ENCODE data around the gene MRPS34.
"Not testable (repeated sequence)": the region's sequence is repeated elsewhere in the genome, so short reads cannot be mapped to it uniquely, and the experiment has no call there.

MRPS34 gene

DNA sequence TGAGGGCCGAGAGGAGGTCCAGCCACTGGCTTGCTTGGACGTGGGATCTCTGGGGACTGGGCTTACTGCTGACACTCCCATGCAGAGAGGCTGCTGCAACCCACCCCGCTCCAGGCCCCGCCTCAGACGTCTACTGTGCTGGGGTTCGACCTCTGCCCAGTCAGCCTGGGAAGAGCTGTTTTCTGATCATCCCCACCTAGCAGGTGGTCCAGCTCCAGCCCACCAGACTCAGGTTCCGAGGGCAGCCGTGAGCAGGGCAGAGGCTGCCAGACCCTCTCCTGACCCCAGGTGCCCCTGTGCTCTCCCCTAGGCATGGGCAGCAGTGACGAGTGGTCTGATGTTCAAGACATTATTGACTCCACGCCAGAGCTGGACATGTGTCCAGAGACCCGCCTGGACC, 25.0 kb downstream of the MRPS34 start:
- DNase-seq, result no peak

DNA sequence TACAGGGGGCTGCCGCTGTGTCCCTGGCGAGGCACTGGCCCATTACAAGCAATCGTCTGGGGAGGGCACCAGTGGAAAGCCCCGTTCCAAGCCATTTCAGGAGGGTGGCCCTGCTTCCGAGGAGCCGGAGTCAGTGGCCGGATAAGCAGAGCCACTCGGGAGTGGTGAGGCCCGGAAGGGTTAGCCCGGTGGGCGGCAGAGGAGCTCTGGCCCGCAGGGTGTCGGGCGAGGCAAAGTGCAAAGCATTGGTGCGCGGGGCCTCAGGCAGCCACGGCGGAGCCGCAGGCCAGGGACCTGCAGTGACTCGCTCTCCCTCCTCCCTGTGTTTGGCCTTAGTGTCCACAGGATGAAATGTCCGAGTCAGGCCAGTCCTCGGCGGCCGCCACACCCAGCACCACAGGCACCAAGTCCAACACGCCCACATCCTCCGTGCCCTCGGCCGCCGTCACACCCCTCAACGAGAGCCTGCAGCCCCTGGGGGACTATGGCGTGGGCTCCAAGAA, 26.2 kb downstream of the MRPS34 start:
- no peak for DNase-seq

DNA sequence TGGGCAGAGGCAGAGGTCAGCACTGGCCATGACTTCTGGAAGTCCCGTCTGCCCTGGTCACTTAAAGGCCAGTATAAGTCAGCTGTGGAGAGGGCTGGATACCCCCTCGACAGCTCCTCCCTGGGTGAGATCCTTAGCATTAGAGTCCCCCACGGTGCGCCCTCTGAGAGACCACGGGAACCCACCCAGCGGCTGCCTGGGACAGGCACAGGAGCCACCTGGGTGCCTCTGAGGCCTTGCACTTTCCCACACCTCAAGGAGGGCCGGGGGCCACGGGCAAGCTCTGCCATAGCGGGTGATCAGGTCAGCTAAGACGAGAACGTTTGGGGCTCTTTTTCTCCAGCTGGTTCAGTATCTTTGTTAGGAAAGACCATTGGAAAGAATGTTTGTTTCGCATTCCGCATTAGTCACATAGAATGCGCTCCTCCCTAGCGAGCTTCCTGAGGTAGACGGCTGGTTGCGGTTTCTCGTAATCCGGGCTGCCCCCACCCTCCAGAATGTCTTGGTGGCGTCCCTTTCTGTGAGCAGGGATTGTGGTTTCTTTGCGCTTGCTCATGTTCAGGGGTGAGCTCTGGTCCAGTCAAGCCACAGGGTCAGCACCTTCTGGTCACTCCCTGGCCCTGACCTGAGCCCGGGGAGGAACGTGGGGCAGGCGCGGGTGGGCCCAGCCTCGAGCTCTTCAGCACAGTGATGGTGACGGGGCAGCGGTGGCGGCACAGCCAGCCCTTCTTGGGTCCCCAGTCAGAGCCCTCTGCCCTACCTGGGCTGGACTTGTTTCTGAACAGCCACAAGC, 26.8 kb downstream of the MRPS34 start:
- DNase-seq, result no peak

DNA sequence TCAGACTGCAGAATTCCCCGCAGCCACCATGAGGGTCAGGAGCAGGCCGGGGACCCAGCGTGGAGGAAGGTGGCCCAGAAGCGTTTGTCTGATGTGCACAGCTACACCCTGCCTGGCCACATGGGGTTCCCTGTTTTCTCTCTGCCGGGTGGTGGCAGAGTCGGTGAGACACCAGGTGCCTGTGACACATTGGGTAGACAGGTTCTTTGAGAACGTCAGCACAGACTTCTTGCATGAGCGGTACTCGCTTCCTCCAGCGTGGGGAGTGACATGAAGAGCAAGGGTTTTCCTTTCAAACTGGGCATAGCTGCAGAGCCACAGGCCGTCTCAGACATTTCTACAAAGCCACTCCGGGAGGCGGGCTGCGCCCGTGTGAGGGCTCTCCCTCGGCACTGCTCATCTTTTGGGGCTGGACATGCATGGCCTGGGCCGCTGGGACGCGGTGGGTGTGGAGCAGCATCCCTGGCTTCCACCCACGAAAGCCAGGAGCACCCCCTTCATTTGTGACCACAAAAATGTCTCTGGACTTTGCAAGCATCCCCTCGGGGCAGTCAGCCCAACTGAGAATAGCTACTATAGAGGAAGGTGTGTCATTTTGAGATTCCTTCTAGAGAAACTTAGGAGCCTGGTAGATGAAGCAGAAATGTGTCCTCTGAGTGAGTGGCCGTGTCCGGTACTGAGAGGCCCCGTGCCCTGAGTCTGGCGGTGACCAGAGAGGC, 27.6 kb downstream of the MRPS34 start:
- no peak for DNase-seq

DNA sequence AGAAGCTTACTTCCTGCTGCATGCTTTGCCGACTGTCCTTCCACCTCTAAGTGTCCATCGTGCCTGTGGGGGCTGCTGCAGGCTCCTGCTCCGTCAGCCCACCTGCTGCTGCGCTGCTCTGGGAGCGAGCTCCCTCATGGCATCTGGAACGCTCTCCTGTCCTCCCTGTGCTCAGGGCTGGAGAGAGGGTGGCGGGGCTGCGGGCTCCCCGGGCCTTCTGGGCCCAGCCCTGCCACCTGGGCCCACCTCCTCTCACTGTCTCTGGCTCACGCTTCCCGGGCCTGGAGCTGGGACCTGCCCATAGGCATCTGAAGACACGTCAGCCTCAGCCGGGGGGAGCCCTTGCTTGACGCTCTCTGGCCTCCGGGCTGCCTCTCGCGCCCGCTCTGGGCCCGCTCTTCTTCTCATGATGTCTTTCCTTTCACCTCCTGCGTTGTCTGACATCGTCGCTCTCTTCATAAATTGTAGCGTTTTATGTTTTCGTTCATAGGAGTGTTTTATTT, 28.5 kb downstream of the MRPS34 start:
- DNase-seq, result no peak

DNA sequence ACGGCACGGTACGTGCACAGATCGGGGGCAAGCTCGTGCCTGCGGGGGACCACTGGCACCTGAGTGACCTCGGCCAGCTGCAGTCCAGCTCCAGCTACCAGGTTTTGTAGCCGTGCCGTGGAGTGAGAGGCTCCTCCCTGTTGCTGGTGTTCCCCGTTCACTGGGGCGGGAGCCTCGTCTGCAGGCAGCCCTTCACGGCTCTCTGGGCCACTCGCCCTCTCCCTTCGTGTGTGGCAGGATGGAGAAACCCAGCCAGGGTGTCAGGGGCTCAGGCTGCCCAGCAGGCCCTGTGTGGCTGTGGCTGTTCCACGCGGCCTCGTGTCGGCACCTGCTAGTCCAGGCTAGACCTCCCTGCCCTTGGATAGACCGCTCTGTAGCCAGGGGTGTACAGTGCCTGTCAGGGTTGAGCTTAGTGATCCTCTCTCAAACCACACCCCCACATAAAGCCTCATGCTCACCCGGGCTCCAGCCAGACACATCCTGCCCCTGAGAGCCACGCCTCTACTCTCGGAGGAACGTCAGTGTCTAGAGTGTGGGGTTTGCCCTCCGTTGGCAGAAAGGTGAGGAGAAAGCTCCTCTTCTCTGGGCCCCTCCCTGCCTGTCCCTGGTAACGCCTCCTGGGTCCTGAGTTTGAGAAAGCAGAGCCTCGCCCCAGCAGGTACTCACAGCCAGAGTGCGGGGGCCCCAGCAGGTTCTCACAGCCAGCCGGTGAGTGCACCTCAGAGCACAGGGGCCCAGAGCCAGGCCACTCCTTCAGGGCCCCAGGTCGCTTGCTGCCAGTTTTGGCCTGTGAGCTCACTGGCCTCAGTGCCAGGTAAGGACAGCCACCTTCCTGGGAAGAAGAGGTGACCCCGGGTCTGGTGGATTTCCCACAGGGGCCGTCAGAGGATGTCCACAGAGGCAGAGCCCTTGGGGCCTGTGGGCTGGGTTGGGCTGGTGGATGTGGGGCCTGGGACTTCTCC, 29.3 kb downstream of the MRPS34 start:
- no peak for DNase-seq

DNA sequence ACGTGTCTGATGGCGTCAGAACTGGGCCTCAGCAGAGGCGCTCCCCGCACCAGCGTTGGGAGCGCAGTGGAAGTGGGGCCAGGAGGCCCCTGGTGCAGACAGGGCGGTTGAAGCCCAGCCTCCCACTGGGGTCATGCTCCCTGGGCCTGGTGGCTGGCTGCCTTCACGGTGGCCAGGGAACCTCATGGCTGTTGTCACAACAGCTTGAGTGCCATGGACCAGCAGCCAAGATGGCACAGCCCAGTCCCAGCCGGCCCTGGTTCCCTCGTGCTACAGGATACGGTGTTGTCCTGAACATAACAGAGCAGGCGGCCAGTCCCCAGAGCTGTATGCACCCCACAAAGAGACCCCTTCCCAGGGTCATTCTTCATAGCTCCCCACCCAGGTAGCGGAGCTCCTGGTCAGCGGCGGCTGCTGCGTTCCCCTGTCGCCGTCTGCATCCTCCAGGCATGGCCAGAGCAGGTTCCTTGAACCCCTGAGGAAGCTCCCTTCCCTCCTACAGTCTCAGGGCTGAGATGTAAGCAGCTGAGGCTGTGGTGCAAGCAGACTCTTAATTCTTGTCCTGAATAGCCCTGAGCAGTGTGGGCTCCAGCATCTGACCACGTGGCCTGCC, 31.3 kb downstream of the MRPS34 start:
- no peak for DNase-seq

DNA sequence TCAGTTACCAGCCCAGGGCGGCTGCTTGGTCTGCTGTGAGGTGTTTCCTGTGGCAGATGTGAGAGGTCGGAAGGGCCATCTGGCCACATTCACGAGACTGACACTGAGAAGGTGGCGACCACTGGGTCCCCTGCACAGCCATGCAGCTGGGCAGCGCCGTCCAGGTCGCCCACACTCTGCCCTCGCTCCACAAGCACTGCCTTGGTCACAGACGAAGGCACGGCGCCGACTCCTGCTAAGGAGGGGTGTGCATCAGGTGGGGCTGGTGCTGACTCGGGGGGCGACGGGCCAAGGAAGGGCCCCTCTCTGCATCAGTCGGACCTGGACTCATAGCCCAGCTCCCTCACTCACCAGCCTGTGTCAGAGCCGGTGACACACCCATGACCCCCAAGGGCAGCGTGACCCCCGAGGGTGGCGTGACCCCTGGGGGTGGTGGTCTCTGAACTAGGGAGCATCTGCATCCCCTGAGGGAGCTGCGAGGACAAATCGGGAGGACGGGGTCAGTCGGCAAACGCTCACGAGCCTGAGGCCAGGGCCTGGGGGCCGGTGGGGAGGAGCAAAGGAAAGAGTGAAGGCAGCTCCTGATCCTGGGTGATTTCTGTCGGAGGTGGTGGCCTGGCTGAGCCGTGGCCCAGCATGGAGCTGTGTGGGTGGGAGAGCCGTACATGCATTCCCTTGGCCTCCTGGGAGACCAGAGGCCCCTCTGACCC, 32.0 kb downstream of the MRPS34 start:
- DNase-seq, result no peak

DNA sequence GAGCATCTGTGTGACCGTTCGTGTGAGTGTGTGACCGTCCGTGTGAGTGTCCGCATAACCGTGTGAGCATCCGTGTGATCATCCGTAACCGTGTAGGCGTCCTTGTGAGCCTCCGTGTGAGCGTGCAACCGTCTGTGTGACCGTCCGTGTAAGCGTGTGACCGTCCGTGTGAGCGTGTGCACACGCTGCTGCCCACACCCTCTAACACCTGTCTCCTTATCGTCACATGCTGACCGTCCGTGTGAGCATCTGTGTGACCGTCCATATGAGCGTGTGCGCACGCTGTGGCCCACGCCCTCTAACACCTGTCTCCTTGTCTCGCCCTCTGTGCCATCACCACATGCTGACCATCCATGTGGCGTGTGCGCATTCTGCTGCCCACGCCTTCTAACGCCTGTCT, 32.7 kb downstream of the MRPS34 start:
- no peak for DNase-seq

DNA sequence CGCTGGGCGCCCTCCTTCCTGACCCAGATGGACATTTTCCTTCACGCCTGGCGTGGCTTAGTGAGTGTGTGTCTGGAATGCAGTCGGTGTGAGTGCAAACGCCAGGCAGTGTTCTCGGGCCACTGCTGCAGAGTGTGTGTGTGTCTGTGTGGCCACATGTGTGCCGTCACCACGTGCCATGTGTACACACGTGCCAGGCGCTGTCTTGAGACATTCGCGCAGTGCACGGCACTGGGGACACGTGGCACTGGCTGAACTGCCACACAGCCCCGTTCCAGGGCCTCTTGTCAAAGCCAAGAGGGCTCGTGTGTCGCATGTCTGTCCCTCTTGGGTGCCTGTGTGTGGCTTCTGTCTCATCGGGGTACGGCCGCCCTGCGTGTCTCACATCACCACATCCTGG, 38.1 kb downstream of the MRPS34 start:
- no peak for DNase-seq

DNA sequence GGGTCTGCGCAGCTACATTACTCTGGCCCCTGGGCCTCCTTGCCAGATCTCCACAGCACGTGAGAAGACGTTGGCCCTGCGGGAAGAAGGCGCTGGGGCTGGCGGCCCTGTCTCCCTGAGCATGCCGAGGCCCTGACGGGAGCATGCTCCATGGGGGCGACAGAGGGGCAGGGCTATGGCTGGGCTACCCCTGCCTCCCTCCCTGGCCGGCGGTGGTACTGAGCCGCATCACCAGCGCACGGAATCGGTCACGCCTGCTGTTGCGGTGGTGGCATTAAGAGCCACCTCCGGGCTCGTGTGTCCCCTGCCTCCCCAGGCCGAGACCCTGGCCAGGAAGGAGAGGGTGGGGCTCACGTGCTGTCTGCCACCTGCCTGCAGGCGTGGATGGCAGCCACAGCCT, 38.8 kb downstream of the MRPS34 start:
- DNase-seq, result no peak

DNA sequence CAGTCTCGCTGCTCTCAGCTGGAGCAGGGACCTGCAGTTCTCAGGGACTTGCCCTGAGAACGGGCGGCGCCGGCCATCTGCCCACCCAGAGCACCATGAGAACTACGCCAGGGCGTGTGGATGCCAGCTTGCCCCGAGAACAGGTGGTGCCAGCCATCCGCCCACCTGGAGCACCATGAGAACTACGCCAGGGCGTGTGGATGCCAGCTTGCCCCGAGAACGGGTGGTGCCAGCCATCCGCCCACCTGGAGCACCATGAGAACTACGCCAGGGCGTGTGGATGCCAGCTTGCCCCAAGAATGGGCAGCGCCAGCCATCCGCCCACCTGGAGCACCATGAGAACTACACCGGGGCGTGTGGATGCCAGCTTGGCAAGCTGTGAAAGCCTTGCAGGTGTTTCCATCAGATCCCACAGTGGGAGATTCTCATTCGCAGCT, 40.4 kb downstream of the MRPS34 start:
- DNase-seq, result not testable (repeated sequence)

DNA sequence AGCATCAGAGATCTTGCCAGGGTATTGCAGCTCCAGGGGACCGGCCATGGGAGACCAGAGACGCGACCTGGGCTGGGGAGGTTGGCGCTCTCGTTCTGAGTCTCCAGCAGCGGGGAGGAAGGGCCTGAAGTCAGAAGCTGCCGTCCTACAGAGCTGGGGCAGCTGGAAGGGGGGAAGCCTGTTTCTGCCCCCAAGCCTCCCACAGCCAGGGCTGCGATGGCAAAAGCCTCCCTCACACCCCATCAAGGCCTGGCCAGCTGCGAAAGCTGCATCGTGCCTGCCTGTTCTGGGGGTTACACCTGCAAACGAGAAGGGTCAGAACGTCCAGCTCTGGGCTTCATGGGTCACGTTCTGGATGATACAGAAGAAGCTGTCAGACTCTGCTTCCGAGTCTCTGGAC, 40.9 kb downstream of the MRPS34 start:
- no peak for DNase-seq

DNA sequence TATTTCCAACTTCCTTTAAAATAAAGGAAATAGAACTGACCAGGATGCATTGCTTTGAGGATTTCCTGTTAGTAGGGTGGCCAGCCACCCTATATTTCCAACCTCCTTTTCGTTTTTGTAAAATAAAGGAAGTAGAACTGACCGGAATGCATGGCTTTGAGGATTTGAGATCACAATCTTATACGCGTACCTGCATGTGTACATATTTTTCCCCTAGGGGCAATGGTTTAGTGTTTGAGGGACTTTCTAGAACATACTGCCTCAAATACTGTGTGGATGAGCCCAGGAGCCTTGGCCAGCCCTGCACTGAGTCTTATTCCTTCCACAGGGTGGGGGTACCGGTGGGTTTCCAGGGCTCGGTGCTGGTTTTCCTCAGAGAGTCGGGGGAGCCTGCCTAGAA, 41.3 kb downstream of the MRPS34 start:
- DNase-seq, result no peak

DNA sequence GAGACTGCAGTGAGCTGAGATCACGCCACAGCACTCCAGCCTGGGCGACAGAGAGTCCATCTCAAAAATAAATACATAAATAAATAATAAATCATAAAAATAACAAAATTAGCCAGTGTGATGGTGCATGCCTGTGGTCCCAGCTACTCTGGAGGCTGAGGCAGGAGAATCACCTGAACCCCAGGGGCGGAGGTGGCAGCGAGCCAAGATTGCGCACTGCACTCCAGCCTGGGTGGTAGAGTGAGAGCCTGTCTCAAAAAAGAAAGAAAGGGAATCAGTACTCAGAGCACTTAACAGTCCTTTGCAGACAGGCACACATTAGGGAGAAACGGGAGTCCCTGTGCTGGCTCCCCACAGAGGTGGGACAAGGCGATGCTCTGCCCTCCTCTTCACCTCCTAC, 41.9 kb downstream of the MRPS34 start:
- DNase-seq, result no peak

DNA sequence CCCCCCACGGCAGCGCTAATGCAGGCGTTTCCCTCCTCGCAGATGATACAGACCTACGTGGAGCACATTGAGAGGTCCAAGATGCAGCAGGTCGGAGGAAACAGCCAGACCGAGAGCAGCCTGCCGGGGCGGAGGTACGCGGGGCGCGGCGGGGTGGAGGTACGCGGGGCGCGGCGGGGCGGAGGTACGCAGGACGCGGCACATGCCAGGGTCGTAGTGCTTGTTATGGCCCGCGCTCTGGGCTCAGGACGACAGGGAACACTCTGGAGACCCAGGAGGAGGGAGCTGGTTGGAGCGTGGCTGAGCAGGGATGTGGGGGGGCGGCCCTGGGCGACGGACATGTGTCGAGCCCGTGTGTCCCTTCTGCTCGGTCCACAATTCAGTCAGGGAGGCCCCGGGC, 43.5 kb downstream of the MRPS34 start:
- no peak for DNase-seq

DNA sequence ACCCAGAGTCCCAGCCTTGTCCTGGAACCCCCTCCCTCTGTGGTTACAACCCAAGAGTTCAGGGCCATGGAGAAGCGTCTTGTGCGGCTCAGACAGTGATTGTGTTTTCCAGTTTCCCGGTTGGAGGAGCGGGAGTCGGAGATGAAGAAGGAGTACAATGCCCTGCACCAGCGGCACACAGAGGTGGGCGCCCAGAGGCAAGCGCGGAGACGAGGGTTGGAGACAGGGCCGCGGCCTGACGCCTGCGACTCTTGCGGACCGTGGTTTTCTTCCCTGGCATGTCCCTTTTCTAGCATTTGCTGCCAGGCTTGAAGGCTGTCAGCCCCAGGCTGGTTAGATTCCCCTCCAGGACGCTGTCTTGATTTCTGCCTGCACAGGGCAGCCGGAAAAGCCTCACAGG, 43.9 kb downstream of the MRPS34 start:
- DNase-seq, result no peak

DNA sequence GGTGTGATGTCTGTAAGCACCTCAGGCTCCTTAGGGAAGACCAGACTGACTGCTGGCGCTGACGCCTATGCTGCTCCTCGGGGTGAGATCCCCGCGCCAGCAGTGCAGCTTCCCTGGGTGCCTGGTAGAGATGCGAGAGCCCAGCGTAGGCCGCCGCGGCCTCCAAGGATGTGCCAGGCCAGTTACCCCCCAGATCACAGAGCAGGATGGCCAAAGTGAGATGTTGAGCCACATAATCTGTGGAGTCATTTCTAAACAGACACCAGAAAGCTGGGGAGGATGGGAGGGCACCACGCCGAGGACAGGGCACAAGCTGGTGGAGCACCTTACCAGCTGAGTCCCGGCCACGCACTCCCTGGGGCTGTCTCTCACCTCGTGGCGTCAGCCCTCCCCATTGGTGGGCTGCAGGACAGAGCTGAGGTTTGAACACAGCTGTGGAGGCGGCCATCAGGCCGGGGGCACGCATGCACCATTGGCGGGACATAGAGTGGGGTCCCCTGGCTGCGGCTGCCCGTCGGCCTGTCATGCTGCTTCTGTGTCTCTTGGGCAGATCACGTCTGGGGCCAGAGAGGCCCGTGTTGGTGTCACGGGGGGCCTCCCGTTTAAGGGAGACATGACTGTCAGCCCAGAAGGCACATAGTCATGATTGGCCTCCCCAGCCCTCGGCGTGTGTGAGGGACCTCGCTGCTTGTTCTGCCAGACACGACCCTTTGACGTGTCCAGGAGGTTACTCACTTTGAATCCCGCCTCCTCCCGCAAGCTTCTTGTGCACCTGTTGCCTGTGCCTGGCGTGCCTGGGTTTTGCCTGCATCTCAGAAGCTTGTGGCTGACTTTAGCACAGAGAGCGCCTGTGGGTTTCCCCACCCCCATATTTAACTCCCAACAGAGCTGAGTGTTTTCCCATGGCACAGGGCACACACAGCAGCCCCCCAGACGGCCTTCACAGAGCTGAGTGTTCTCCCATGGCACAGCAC, 45.0 kb downstream of the MRPS34 start:
- DNase-seq, result no peak

DNA sequence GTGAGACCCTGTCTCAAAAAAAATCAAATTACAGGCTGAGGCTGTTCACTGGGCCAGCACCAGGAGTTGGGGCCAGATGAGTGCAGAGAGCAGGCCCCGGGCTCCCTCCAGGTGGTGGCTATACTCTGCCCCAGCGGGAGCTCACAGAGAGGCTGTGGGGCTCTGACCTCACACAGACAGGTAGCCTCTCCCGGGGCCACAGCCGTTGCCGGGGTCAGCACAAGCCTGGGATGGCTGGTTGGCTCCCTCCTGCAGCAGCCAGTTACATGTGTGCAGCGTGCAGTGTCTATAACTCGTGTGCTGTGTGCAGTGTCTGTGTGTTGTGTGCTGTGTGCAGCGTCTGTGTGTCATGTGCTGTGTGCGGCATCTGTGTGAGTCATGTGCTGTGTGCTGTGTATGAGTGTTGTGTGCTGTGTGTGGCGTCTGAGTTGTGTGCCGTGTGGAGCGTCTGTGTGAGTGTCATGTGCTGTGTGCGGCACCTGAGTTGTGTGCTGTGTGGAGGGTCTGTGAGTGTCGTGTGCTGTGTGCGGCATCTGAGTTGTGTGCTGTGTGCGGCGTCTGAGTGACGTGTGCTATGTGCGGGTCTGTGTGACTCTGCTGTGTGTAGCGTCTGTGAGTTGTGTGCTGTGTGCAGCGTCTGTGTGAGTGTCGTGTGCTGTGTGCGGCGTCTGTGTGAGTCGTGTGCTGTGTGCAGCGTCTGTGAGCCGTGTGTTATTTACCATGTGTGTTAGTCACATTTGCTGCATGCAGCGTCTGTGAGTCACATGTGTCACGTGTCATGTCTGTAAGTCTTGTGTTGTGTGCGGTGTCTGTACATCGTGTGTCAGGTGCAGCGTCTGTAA, 46.1 kb downstream of the MRPS34 start:
- no peak for DNase-seq

DNA sequence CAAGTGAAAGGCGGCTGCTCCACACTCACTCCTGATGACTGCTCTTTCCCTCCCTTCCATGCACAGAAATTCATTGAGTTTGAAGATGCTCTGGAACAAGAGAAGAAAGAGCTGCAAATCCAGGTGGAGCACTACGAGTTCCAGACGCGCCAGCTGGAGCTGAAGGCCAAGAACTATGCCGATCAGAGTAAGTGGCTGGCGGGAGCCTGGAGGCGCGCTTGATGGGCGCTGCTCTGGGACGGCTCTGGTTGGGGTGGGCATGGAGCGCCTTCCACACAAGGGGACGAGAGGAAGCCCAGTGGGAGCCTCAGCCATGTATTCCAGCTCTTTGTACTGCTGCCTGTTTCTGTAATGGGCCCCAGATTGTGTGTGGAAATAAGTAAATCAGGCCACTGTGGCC, 48.4 kb downstream of the MRPS34 start:
- DNase-seq, result no peak

Measured in NCI-H82 (cell line).